IMR-90 (cell line): ENCODE data around the gene GPR27. TPM values are rescaled to one million over a fixed set of nuclear protein-coding genes. Genes with fewer than 3 reads are reported as not detected.

Source experiments
- ATAC-seq: fragments of 200-7000 bp; cut with Tn5 transposase; 2 replicates; pipeline ENCODE4 v1.9.1; 2020; ENCODE audit warnings: low read depth, mild to moderate bottlenecking, moderate library complexity
- BruUV-seq: library from RNA; stranded (reverse); fragments of 400-500 nt; replicated peaks from 2 replicates; lab custom pipeline; 2021; lab: Mats Ljungman, UMichigan
- CTCF ChIA-PET: fragments of 300-600 bp; formaldehyde crosslinking; extraction: SDS; loops from one replicate; lab custom pipeline; 2021; ENCODE audit warnings: antibody characterized with exemption; lab: Yijun Ruan, JAX
- POLR2A ChIA-PET: fragments of 300-600 bp; sonication (Branson Sonifier 250); formaldehyde crosslinking; loops from one replicate; lab custom pipeline; 2022; ENCODE audit warnings: antibody characterized with exemption; ENCODE audit not compliant: unreplicated experiment; lab: Charles Lee
- DNase-seq: peaks from one replicate; pipeline ENCODE4 v3.0.0; 2013
- H2AFZ ChIP-seq: replicated peaks from 2 replicates; pipeline ENCODE3; 2013; ENCODE audit warnings: low read length, mild to moderate bottlenecking; ENCODE audit not compliant: poor library complexity
- H2AK5ac ChIP-seq: 2 replicates; pipeline ENCODE4 v1.6.1; 2013; ENCODE audit warnings: low read depth, low read length, inconsistent platforms
- H2AK9ac ChIP-seq: replicated peaks from 2 replicates; pipeline ENCODE3; 2013; ENCODE audit warnings: mild to moderate bottlenecking, low read depth, low read length, moderate library complexity; ENCODE audit not compliant: poor library complexity
- H2BK120ac ChIP-seq: 2 replicates; pipeline ENCODE4 v1.6.1; 2013; ENCODE audit warnings: low read depth, low read length, inconsistent platforms
- H2BK15ac ChIP-seq: 3 replicates; pipeline ENCODE4 v1.6.1; 2013; ENCODE audit warnings: low read depth, low read length, inconsistent platforms
- H2BK20ac ChIP-seq: 2 replicates; pipeline ENCODE4 v1.6.1; 2013; ENCODE audit warnings: low read depth, mild to moderate bottlenecking, inconsistent platforms, low read length, moderate library complexity
- H2BK5ac ChIP-seq: 2 replicates; pipeline ENCODE4 v1.6.1; 2013; ENCODE audit warnings: mild to moderate bottlenecking, low read depth, low read length, inconsistent platforms; ENCODE audit not compliant: poor library complexity, severe bottlenecking
- H3K14ac ChIP-seq: replicated peaks from 2 replicates; pipeline ENCODE4 v1.6.1; 2013; ENCODE audit warnings: low read depth, low read length, inconsistent platforms
- H3K18ac ChIP-seq: 2 replicates; pipeline ENCODE4 v1.6.1; 2013; ENCODE audit warnings: low read depth, low read length, control low read depth
- H3K23ac ChIP-seq: 2 replicates; pipeline ENCODE4 v1.6.1; 2013; ENCODE audit warnings: low read depth, low read length, inconsistent platforms
- H3K27ac ChIP-seq: 2 replicates; pipeline ENCODE4 v1.5.1; 2013; ENCODE audit warnings: mild to moderate bottlenecking, control low read depth, low read length; ENCODE audit not compliant: insufficient read depth
- H3K27me3 ChIP-seq: 2 replicates; pipeline ENCODE4 v1.6.1; 2013; ENCODE audit warnings: low read length; ENCODE audit not compliant: control insufficient read depth, insufficient read depth
- H3K36me3 ChIP-seq: 2 replicates; pipeline ENCODE4 v1.6.1; 2013; ENCODE audit warnings: low read length, mixed read lengths; ENCODE audit not compliant: control insufficient read depth, insufficient read depth
- H3K4ac ChIP-seq: 2 replicates; pipeline ENCODE4 v1.6.1; 2013; ENCODE audit warnings: low read depth, low read length, inconsistent platforms
- H3K4me1 ChIP-seq: 2 replicates; pipeline ENCODE4 v1.6.1; 2013; ENCODE audit warnings: low read length, mixed read lengths; ENCODE audit not compliant: control insufficient read depth, insufficient read depth
- H3K4me2 ChIP-seq: 2 replicates; pipeline ENCODE4 v1.6.1; 2013; ENCODE audit warnings: low read depth, mild to moderate bottlenecking, control low read depth, low read length, moderate library complexity
- H3K4me3 ChIP-seq: 2 replicates; pipeline ENCODE4 v1.5.1; 2013; ENCODE audit warnings: low read depth, mild to moderate bottlenecking, control low read depth, low read length, moderate library complexity; ENCODE audit not compliant: insufficient read depth
- H3K56ac ChIP-seq: 2 replicates; pipeline ENCODE4 v1.6.1; 2013; ENCODE audit warnings: low read length, inconsistent platforms; ENCODE audit not compliant: insufficient read depth; ENCODE audit errors: extremely low read depth
- H3K79me1 ChIP-seq, 2 experiments: 2 replicates each; pipeline ENCODE4 v1.6.1; 2013; ENCODE audit warnings: low read length in 2 of 2, inconsistent platforms in 1 of 2, low read depth in 1 of 2
- H3K9ac ChIP-seq: 2 replicates; pipeline ENCODE4 v1.6.1; 2013; ENCODE audit warnings: low read depth, low read length, control low read depth
- H3K9me1 ChIP-seq: 2 replicates; pipeline ENCODE4 v1.6.1; 2013; ENCODE audit warnings: low read length, inconsistent platforms; ENCODE audit not compliant: insufficient read depth
- H3K9me3 ChIP-seq: 2 replicates; pipeline ENCODE4 v1.6.1; 2013; ENCODE audit warnings: low read length; ENCODE audit not compliant: control insufficient read depth, insufficient read depth
- H4K20me1 ChIP-seq: 2 replicates; pipeline ENCODE4 v1.6.1; 2013; ENCODE audit warnings: low read length, inconsistent platforms; ENCODE audit not compliant: insufficient read depth
- H4K5ac ChIP-seq: 2 replicates; pipeline ENCODE4 v1.6.1; 2013; ENCODE audit warnings: mild to moderate bottlenecking, low read depth, low read length, control low read depth
- H4K8ac ChIP-seq, 2 experiments: 2 replicates each; pipeline ENCODE4 v1.6.1; 2013; ENCODE audit warnings: low read depth in 2 of 2, low read length in 2 of 2, control low read depth in 1 of 2, inconsistent platforms in 1 of 2
- H4K91ac ChIP-seq: 2 replicates; pipeline ENCODE4 v1.6.1; 2013; ENCODE audit warnings: low read depth, low read length, inconsistent platforms; ENCODE audit not compliant: insufficient read depth
- BHLHE40 ChIP-seq: fragments of 150-350 bp; IDR thresholded peaks from 2 replicates; pipeline ENCODE4 v1.6.1; 2016; ENCODE audit warnings: mild to moderate bottlenecking, low read depth, low read length
- CEBPB ChIP-seq: IDR thresholded peaks from 2 replicates; pipeline ENCODE4 v1.6.1; 2012; ENCODE audit warnings: low read depth, low read length, improper control_type of control experiment
- CHD1 ChIP-seq: IDR thresholded peaks from 2 replicates; pipeline ENCODE4 v1.6.1; 2012; ENCODE audit warnings: low read depth, low read length, improper control_type of control experiment
- CTCF ChIP-seq: conservative IDR thresholded peaks from 2 replicates; pipeline ENCODE4 v1.5.1; 2012; ENCODE audit warnings: mild to moderate bottlenecking, low read depth, low read length, improper control_type of control experiment
- ELK1 ChIP-seq: fragments of 150-350 bp; IDR thresholded peaks from 2 replicates; pipeline ENCODE4 v1.6.1; 2016; ENCODE audit warnings: low read depth, mild to moderate bottlenecking, low read length, moderate library complexity, borderline replicate concordance
- FOS ChIP-seq: fragments of 150-350 bp; IDR thresholded peaks from 2 replicates; pipeline ENCODE4 v1.6.1; 2016; ENCODE audit warnings: low read depth, low read length
- MAFK ChIP-seq: IDR thresholded peaks from 2 replicates; pipeline ENCODE4 v1.6.1; 2012; ENCODE audit warnings: low read depth, low read length, improper control_type of control experiment
- MAZ ChIP-seq: IDR thresholded peaks from 2 replicates; pipeline ENCODE4 v1.6.1; 2012; ENCODE audit warnings: low read depth, mild to moderate bottlenecking, low read length, improper control_type of control experiment, moderate library complexity, borderline replicate concordance
- MXI1 ChIP-seq: IDR thresholded peaks from 2 replicates; pipeline ENCODE4 v1.6.1; 2012; ENCODE audit warnings: low read depth, mild to moderate bottlenecking, low read length, moderate library complexity, borderline replicate concordance
- NFE2L2 ChIP-seq: fragments of 150-350 bp; IDR thresholded peaks from 2 replicates; pipeline ENCODE4 v1.6.1; 2016; ENCODE audit warnings: low read depth, mild to moderate bottlenecking, low read length
- POLR2A ChIP-seq: IDR thresholded peaks from 2 replicates; pipeline ENCODE4 v1.6.1; 2012; ENCODE audit warnings: mild to moderate bottlenecking, low read depth, low read length
- RAD21 ChIP-seq: IDR thresholded peaks from 2 replicates; pipeline ENCODE4 v1.6.1; 2012; ENCODE audit warnings: low read length, improper control_type of control experiment
- RCOR1 ChIP-seq: IDR thresholded peaks from 2 replicates; pipeline ENCODE4 v1.6.1; 2012; ENCODE audit warnings: mild to moderate bottlenecking, low read length, improper control_type of control experiment; ENCODE audit not compliant: insufficient replicate concordance
- RFX5 ChIP-seq: IDR thresholded peaks from 2 replicates; pipeline ENCODE4 v1.8.0; 2012; ENCODE audit warnings: low read depth, mild to moderate bottlenecking, low read length, moderate library complexity
- SMC3 ChIP-seq: fragments of 150-350 bp; IDR thresholded peaks from 2 replicates; pipeline ENCODE4 v1.6.1; 2016; ENCODE audit warnings: low read depth, mild to moderate bottlenecking, antibody characterized with exemption, low read length, moderate library complexity
- USF2 ChIP-seq: fragments of 150-350 bp; IDR thresholded peaks from 2 replicates; pipeline ENCODE4 v1.6.1; 2017; ENCODE audit warnings: mild to moderate bottlenecking, antibody characterized with exemption, low read length, low read depth
- WGBS, 2 experiments: methylation state at CpG; one replicate each; pipeline versions ENCODE4 v1.1.5 to v1.1.7; 2013; ENCODE audit warnings: missing lambda C conversion rate in 2 of 2; ENCODE audit not compliant: insufficient read length in 1 of 2; ENCODE audit errors: extremely low coverage in 2 of 2; 5-methylcytosine and 5-hydroxymethylcytosine counted together
- dilution Hi-C: fragments of 300-500 bp; cut with HindIII; formaldehyde crosslinking; loops from one replicate; pipeline ENCODE4 v1.14.3; 2018; ENCODE audit warnings: low sequenced_read_pairs; ENCODE audit not compliant: unreplicated experiment
- in situ Hi-C: fragments of 300-500 bp; cut with MboI; formaldehyde crosslinking; loops from 3 replicates; pipeline ENCODE4 v1.14.3; 2019; ENCODE audit warnings: low sequenced_read_pairs, inconsistent platforms, mixed read lengths
- intact Hi-C: fragments of 100-400 bp; cut with micrococcal nuclease; formaldehyde crosslinking; loops from 2 replicates; pipeline ENCODE4 v1.10.0; 2022
- polyA plus RNA-seq, 3 experiments: library from polyadenylated mRNA; depleted of rRNA; stranded (reverse); fragments of >200 nt; gene quantifications; 2 replicates each; pipeline ENCODE4 v1.2.3, GENCODE V29; 2012; ENCODE audit warnings: low replicate concordance in 1 of 3
- total RNA-seq: library from RNA; depleted of rRNA; stranded (reverse); fragments of >200 nt; gene quantifications from 2 replicates; pipeline ENCODE4 v1.2.3, GENCODE V29; 2012

GPR27 gene
- total and polyA plus RNA-seq, 2 of the 4 experiments (the other 2 are of a cell fraction): not detected

GRCh38 chr3:71805691-71806090, 52.0 kb downstream of the GPR27 start:
- intact Hi-C loops (no loop called here), in situ Hi-C loops (no loop called here), dilution Hi-C loops (no loop called here)
- no peak overlapping the region for H4K91ac ChIP-seq
- no peak overlapping the region for H2AFZ ChIP-seq
- H3K27ac ChIP-seq: no peak overlapping the region
- peaks cover 2% of the 10 kb centered on the region; the same call in 1 of the 2 replicates for H3K27me3 ChIP-seq
- H3K4me3 ChIP-seq: no peak overlapping the region
- ATAC-seq (no peak), DNase-seq (no peak)
- no peak overlapping the region for H4K8ac ChIP-seq
- H3K9ac ChIP-seq: no peak overlapping the region
- no peak overlapping the region for H3K18ac ChIP-seq
- no peak overlapping the region for H2BK15ac ChIP-seq
- ChIA-PET POLR2A (no interaction called here), CTCF (interaction anchor here (0.9 kb wide), 1 partner anchor 23 kb away, joined by 5 read pairs; no protein-coding TSS in a partner anchor)
- no peak overlapping the region for H3K56ac ChIP-seq
- H3K36me3 ChIP-seq: no peaks in the 10 kb centered on the region
- H2BK5ac ChIP-seq: no peak overlapping the region
- no peaks in the 10 kb centered on the region for H3K4me1 ChIP-seq
- H3K23ac ChIP-seq: no peak overlapping the region
- H2AK9ac ChIP-seq: no peak overlapping the region
- H3K14ac ChIP-seq: no peak overlapping the region
- H3K9me1 ChIP-seq: no peaks in the 10 kb centered on the region
- no peak for TF ChIP-seq MAZ
- no peak for TF ChIP-seq RAD21
- no peak for TF ChIP-seq POLR2A
- no peak for TF ChIP-seq CEBPB
- no peak for TF ChIP-seq MAFK
- no peak for TF ChIP-seq CTCF
- TF ChIP-seq ELK1: no peak
- no peak for TF ChIP-seq USF2
- no peak for TF ChIP-seq RFX5
- no peak for TF ChIP-seq MXI1
- no peak for TF ChIP-seq NFE2L2
- TF ChIP-seq SMC3: no peak
- TF ChIP-seq RCOR1: no peak
- TF ChIP-seq CHD1: no peak
- TF ChIP-seq FOS: no peak
- TF ChIP-seq BHLHE40: no peak
- no peak overlapping the region for H4K5ac ChIP-seq
- H3K4ac ChIP-seq: no peak overlapping the region
- no CpG with 5 or more reads among the region's 2 CpGs for WGBS, 2 experiments
- H3K4me2 ChIP-seq: no peak overlapping the region
- no peaks in the 10 kb centered on the region for H3K9me3 ChIP-seq
- H2AK5ac ChIP-seq: no peak overlapping the region
- BruUV-seq: no TSS peak
- H2BK120ac ChIP-seq: no peak overlapping the region
- no peaks in the 10 kb centered on the region for H3K79me1 ChIP-seq
- no peak overlapping the region for H2BK20ac ChIP-seq
- H4K20me1 ChIP-seq: no peaks in the 10 kb centered on the region
